Ureter (tissue), 1 donor: ENCODE measurements around the gene MT1A. TPM values are rescaled to one million over a fixed set of nuclear protein-coding genes. Genes with fewer than 3 reads are reported as not detected.
A peak's percentile ranks its signal among the peaks of the same experiment; 100 is the strongest.
"Not testable (repeated sequence)": the region's sequence is repeated elsewhere in the genome, so short reads cannot be mapped to it uniquely, and the experiment has no call there.

Experiments used
- DNase-seq: peaks from one replicate; pipeline ENCODE4 v3.0.0-alpha.2; 2020; ENCODE audit warnings: low spot score
- total RNA-seq: library from RNA; stranded (reverse); gene quantifications from one replicate; pipeline ENCODE4 v1.2.4, GENCODE V29; 2023
- donor health status: DM: yes; HTN: yes; CAD: no.

MT1A gene
- total RNA-seq, 1 donor from 2014 or later, result 22.3 TPM

DNA sequence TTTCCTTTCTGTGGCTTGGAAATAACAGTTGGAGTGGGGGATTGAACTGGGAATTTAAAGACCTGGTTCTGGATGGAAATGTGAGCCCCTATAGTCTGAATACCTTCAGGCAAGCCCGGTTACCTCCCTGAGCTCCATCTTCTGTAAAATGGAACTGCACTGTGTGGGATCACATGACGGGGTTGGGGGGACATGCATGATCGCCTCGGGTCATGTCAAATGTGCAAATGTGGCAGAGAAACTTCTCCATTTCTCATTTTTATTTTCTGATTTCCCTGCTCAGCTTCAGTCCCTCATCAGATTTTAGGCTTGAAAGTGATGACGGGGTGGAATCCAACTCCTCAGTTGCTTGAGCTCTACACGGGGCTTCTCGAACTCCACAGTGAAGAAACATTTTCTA is 14.8 kb downstream of the MT1A start:
- DNase-seq, result no peak

- DNase-seq, result peak; percentile 88
Observed at GRCh38 chr16:56657555-56658326, 19.3 kb downstream of the MT1A start, which contains the start of gene MT1F. Gene MT1F (plus strand): TSS chr16:56657959. CDS start chr16:56658059, 100 bp downstream.

DNA sequence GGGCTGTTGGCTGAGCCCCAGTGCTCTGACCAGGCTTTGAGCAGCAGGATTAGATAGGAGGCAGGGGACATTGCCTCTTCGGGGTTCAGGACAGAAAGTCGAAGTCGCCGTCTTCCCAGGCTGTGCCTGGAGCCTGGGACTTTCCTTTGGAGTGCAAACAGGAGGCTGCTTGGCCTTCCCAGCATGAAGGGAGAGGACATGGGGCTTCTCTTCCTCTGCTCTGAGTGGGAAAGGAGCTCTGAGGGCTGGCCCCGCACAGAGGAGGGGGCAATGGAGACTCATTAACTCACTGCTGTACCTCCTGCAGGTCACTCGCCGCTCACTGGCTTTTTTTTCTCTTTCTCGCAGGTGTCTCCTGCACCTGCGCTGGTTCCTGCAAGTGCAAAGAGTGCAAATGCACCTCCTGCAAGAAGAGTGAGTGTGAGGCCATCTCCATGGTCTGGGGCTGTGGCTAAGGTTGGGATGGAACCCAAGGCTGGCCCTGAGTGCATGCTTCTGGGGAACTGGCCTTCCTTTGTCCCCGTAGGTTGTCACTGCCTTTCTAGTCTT is 19.9 kb downstream of the MT1A start:
- DNase-seq, result no peak

- DNase-seq, result no peak
Observed at GRCh38 chr16:56662357-56663354, 24.2 kb downstream of the MT1A start.

DNA sequence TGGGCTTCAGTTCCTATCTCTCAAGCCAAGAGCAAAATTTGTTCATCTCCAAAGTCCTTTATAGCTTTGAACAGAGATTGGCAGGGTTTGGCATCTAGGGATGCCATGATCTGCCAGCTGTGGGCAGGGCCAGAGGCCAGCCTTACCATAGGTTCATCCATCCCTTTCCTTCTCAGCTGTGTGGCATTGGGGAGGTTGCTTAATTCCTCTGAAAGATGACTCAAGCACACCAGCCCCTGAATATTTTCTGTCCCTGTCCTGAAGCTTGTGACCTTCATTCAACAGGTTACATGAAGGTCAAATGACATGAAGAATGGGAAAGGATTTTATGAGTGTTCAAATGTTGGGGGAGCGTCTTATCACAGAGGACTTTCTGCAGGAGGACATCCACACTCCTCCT is 26.0 kb downstream of the MT1A start:
- no peak for DNase-seq

GRCh38 chr16:56665286-56666261 is 27.1 kb downstream of the MT1A start:
- DNase-seq, result not testable (repeated sequence)

- peak; percentile 52 for DNase-seq
Observed at GRCh38 chr16:56667581-56668571, 29.4 kb downstream of the MT1A start, which contains the start of gene MT1G. Gene MT1G (minus strand): TSS chr16:56668065. CDS start chr16:56667993, 72 bp downstream.

DNA sequence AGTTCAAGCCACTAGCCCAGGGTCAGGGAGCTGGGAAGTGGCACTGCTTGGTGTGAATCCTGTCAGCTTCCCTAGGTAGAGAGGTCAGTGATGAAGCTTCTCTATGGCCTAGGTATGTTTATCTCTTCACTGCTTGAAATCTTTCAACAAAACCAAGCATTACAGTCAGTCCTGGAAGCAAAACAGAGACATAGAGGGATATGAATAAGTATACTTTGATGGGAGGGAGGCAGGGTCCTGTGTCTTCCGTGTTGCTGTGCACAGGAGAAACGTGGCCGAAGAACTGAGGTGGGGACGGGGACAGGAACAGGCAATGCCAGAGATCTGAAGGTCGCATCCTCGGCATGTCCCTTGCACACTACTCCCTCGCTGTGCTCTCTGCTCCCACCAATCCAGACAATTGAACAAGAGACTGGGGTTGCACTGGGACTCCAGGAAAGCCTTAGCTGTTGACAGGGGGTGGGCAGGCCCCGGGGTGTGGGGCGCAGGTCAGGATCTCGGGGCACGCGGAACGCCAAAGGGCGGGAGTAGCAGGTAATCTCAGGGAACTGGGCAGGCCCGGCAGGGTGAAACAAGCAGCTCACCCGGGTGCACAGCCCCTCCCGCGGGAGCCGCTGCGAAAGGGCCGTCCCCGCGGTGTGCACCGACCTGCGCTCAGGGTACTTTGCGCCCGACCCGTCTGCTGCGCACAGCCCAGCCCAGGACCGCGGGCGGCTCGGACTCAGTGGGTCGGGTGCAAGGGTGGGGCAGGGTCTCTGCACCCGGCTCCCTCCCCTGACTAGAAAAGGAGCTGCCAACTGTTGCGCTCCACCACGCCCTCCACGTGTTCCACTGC is 30.8 kb downstream of the MT1A start, which contains the start of gene MT1H:
TSS of gene MT1H (plus strand) at position 810 of the 835 bp plus-strand sequence. CDS start 71 bp downstream, outside the sequence.
- no peak for DNase-seq

- DNase-seq, result no peak
Observed at GRCh38 chr16:56669840-56670619, 31.6 kb downstream of the MT1A start.

DNA sequence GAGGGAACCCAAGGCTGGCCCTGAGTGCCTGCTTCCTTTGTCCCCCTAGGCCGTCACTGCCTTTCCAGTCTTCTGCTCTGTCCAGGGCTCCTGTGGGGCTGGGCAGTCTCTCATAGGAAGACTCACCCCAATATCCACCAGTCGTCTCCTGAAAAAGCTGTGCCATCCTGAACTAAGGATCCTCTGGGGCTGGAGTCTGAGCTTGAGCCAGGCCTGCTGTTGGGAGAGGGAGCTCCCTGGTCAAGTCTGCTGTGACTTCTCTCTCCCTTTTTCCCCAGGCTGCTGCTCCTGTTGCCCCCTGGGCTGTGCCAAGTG is 32.1 kb downstream of the MT1A start:
- no peak for DNase-seq

DNA sequence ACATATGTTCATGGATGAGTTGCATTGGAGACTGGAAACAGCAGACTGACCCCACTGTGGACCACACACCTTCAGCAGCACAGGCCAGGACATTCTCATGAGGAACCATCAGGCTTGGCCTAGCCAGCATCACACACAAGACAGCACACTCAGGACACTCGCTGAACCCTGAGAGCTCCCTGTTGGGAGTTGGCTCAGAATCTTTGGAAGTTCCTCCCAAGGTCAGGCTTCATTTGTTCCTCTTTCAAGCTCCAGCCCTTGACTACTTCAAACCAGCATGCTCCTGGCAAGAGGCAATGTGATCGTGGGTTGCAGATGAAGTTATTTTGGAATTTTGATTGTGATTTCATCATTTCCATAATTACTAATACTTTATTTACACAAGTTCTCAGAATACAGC is 33.2 kb downstream of the MT1A start:
- not testable (repeated sequence) for DNase-seq

- DNase-seq, result not testable (repeated sequence)
Observed at GRCh38 chr16:56672171-56672570, 33.7 kb downstream of the MT1A start.

DNA sequence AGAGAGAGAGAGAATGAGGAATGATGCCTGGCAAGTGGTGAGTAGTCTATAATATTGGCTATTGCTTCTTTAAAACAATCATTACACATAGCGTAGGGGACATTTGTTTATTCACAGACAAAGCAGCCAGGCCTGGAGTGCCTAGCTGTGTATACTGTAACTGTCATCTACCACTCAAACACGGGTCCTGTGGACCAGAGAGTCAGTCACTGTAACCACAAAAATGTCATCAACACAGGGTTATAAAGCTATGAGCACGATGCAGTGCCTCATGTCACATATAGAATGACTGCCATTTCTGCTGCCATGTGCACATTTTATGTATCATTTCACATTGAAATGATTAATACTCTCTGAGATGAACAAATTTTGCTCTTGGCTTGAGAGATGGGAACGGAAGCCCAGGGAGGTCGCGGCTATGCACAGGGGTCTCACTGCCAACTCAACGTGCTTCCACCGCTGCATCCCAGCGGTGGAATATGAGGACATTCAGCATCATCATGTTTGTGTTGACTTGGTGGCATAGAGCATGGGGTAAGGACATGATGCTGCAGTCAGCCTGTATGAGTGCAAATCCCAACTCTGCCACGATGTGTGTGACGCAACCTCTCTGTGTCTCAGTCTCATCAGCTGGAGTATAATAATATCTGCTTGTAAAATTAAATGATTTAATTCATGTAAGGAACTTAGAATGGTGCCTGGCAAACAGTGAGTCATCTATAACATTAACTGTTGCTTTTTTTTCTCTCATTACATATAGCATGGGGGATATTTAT is 34.5 kb downstream of the MT1A start:
- no peak for DNase-seq

GRCh38 chr16:56673921-56674320 is 35.5 kb downstream of the MT1A start:
- DNase-seq, result no peak

- DNase-seq, result not testable (repeated sequence)
Observed at GRCh38 chr16:56674570-56674969, 36.1 kb downstream of the MT1A start.

- no peak for DNase-seq
Observed at GRCh38 chr16:56675685-56676210, 37.3 kb downstream of the MT1A start.

GRCh38 chr16:56677474-56677873 is 39.0 kb downstream of the MT1A start:
- no peak for DNase-seq
